AG08395 (cell line): ENCODE measurements around the gene HIF1AN.

Source experiments
- DNase-seq: peaks from one replicate; pipeline ENCODE4 v3.0.0; 2012; ENCODE audit warnings: mixed read lengths, low spot score

The HIF1AN gene

GRCh38 chr10:100522107-100522801 is 13.5 kb upstream of the HIF1AN start:
- no peak for DNase-seq

DNA sequence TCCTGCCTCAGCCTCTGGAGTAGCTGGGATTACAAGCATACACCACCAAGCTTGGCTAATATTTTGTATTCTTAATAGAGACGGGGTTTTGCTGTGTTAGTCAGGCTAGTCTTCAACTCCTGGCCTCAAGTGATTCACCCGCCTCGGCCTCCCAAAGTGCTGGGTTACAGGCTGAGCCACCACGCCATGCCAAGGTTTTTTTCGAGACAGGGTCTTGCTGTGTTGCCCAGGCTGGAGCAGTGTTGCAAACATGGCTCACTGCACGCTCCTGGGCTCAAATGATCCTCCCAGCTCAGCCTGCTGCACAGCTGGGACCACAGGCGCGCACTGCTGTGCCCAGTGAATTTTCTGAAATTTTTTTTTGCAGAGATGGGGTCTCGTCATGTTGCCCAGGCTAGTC is 12.8 kb upstream of the HIF1AN start:
- DNase-seq: no peak

- DNase-seq: no peak
Observed at GRCh38 chr10:100524206-100524605, 11.5 kb upstream of the HIF1AN start.

- DNase-seq: no peak
Observed at GRCh38 chr10:100524638-100525037, 11.1 kb upstream of the HIF1AN start.

- DNase-seq: no peak
Observed at GRCh38 chr10:100528123-100528886, 7.4 kb upstream of the HIF1AN start.

DNA sequence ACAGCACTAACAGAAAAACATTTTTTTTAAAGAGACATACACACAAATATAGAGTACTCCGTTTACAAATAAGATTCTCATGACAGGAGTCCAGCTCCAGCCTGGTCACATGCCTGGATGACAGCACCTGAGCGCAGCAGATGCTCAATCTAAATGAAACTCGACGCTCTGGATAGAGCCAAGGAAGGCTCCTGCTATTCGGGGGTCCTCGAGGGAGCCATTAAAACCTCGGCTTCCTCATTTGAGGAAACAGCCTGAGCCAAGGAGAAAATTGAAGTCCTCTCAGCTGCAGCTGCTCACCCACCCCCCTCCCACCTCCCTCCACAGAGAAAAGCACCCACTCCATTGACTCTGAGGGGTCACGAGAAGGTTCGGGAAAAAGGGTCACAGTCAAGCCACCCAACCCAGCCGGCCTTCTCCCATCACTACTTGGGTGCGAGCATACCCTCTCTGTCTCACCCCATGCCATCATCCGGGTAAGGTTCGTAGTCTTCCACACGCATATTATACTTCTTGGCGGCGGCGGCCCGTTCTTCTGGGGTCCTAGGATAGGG is 6.7 kb upstream of the HIF1AN start:
- no peak for DNase-seq

GRCh38 chr10:100529475-100530298 is 6.1 kb upstream of the HIF1AN start, which contains the start of gene NDUFB8:
Gene NDUFB8 (minus strand): TSS chr10:100529871. CDS start chr10:100529851, 20 bp downstream.
- DNase-seq: peak; percentile 93

- no peak for DNase-seq
Observed at GRCh38 chr10:100531761-100532160, 4.0 kb upstream of the HIF1AN start.

GRCh38 chr10:100534726-100535125 is 1.0 kb upstream of the HIF1AN start:
- no peak for DNase-seq

GRCh38 chr10:100535338-100535714 is 417 bp upstream of the HIF1AN start:
- no peak for DNase-seq

GRCh38 chr10:100537475-100537874 is 1.7 kb downstream of the HIF1AN start:
- no peak for DNase-seq

- DNase-seq: no peak
Observed at GRCh38 chr10:100544950-100545349, 9.2 kb downstream of the HIF1AN start.

DNA sequence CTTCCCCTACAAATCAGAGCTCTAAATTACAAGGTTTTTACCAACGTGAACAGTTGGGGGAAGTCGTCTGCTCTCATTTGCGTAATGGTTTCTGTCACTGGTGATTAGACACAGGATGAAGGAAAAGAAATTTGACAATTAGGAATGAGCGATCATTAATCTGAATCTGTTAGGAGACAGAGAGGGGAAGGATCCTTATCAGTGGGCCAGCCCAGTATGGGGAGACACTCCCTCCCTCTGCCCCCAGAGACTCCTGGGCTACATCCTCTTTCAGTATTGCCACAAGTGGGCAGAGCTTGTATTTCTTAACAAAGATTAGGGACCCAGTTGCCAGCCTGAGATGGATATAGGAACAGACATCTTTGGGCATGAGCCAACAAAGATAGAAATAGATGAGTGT is 15.5 kb downstream of the HIF1AN start:
- DNase-seq: no peak

DNA sequence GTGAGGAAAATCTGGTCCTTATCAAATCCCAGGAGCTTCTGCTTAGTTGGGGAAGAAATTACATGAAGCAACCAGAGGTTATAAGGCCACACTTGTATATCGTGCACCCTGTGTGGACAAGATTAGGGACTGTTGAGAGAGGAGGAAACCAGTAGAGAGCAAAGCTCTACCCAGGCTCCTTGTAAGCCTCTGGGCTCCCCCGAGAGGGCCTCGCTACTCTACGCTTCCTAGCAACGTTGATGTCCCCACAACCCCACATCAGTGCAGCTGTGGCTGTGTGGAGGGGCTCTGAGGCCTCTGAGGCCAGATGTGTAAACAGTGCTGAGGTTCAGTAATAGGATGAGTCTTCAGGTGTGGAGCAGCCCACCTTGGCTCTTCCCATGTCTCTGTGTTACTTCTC is 16.0 kb downstream of the HIF1AN start:
- DNase-seq: no peak

GRCh38 chr10:100553929-100554328 is 18.2 kb downstream of the HIF1AN start:
- no peak for DNase-seq

DNA sequence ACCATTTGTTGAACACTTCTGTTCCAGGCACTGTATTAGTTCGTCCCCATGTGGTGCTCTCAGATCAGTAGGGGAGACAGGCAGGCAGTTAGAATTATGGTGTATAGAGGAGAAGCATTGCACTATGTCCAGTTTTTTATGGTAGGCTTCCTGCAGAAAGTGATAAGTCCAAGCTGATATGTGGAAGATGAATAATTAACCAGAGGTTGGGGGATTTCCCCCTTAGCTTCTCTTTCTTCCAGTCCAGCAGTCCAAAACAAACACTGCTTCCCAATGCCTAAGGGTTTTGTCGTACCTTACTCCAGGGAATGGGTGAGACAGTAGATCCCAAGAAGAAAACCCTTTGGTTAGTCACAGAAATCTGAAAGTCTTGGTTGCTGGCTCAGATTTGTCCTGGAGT is 19.2 kb downstream of the HIF1AN start:
- DNase-seq: no peak

- no peak for DNase-seq
Observed at GRCh38 chr10:100560248-100560647, 24.5 kb downstream of the HIF1AN start.

- no peak for DNase-seq
Observed at GRCh38 chr10:100561005-100561404, 25.3 kb downstream of the HIF1AN start.

- peak; percentile 48 for DNase-seq
Observed at GRCh38 chr10:100562008-100562672, 26.4 kb downstream of the HIF1AN start.

- DNase-seq: no peak
Observed at GRCh38 chr10:100565206-100565985, 29.7 kb downstream of the HIF1AN start.

DNA sequence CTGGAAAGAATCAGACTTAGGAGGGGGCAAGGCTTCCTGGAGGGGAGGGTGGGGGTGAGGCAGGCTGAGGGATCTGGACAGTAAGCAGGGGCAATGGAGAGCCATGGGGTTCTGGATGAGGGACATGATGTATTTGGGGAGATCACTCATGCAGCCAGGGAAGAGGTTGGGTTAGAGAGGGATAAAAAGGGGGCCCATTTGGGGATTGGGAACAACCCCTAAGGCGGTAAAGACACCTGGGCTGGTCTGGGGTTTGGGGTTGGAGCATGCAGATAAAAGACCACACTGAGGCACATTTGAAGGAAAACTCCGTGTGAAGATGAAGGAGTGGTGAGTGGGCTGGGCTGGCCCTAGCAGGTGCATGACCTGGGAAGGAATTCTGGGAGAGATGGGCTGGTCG is 30.8 kb downstream of the HIF1AN start:
- DNase-seq: no peak
